GM10248 (cell line): ENCODE data around the gene PLXNA2.

Source experiments
- CTCF ChIA-PET: fragments of 300-600 bp; sonication (Branson Sonifier 250); formaldehyde crosslinking; extraction: SDS; loops from one replicate; lab custom pipeline; 2021; ENCODE audit warnings: antibody characterized with exemption; lab: Yijun Ruan, JAX
- POLR2A ChIA-PET: fragments of 350-650 bp; sonication (Branson Sonifier 250); formaldehyde crosslinking; extraction: SDS; loops from one replicate; lab custom pipeline; 2020; ENCODE audit warnings: antibody characterized with exemption; lab: Yijun Ruan, JAX
- DNase-seq: peaks from one replicate; pipeline ENCODE4 v3.0.0; 2012; ENCODE audit errors: extremely low spot score
- CTCF ChIP-seq: IDR thresholded peaks from 2 replicates; pipeline ENCODE4 v1.5.1; 2012; ENCODE audit warnings: mild to moderate bottlenecking, low read depth; ENCODE audit errors: extremely low read depth, missing control alignments, control extremely low read depth

The PLXNA2 gene

GRCh38 chr1:208179263-208179816 is 64.8 kb downstream of the PLXNA2 start:
- no peak for TF ChIP-seq CTCF
- CTCF ChIA-PET = interaction anchor here (1.1 to 2.5 kb wide), 4 partner anchors 8 to 65 kb away, joined by 3 to 8 read pairs (median 4); partner anchors contain the start of gene PLXNA2
- POLR2A ChIA-PET = no interaction called here
- DNase-seq = no peak

GRCh38 chr1:208178091-208178529 is 66.1 kb downstream of the PLXNA2 start:
- no peak for TF ChIP-seq CTCF
- POLR2A ChIA-PET = no interaction called here
- no peak for DNase-seq
- CTCF ChIA-PET = interaction anchor here (1.0 to 2.5 kb wide), 5 partner anchors 10 to 66 kb away, joined by 3 to 8 read pairs (median 5); partner anchors contain the start of gene PLXNA2

- peak; percentile 27 for DNase-seq
- ChIA-PET CTCF (interaction anchor here (1.3 to 2.5 kb wide), 3 partner anchors 9 to 67 kb away, joined by 4 to 8 read pairs (median 4); partner anchors contain the start of gene PLXNA2), POLR2A (no interaction called here)
- no peak for TF ChIP-seq CTCF
Observed at GRCh38 chr1:208177656-208178055, 66.5 kb downstream of the PLXNA2 start.

- ChIA-PET CTCF (interaction anchor here (0.7 to 2.5 kb wide), 4 partner anchors 13 to 68 kb away, joined by 3 to 8 read pairs (median 4); partner anchors contain the start of gene PLXNA2), POLR2A (no interaction called here)
- no peak for TF ChIP-seq CTCF
- DNase-seq = no peak
Observed at GRCh38 chr1:208176649-208177048, 67.5 kb downstream of the PLXNA2 start.

GRCh38 chr1:208175508-208175895 is 68.7 kb downstream of the PLXNA2 start:
- TF ChIP-seq CTCF = no peak
- ChIA-PET CTCF (interaction anchor here (1.1 to 1.5 kb wide), 2 partner anchors 14 to 75 kb away, joined by 3 read pairs; no protein-coding TSS in a partner anchor), POLR2A (no interaction called here)
- no peak for DNase-seq

GRCh38 chr1:208174731-208175507 is 69.3 kb downstream of the PLXNA2 start:
- no peak for DNase-seq
- TF ChIP-seq CTCF = no peak
- ChIA-PET CTCF (interaction anchor here (1.0 to 1.1 kb wide), 3 partner anchors 14 to 76 kb away, joined by 3 to 4 read pairs (median 3); no protein-coding TSS in a partner anchor), POLR2A (no interaction called here)
